Osteocyte (in vitro differentiated cells): ENCODE results near the gene STRN4. TPM values are rescaled to one million over a fixed set of nuclear protein-coding genes. Genes with fewer than 3 reads are reported as not detected.

ENCODE experiments used
- DNase-seq: peaks from one replicate; pipeline ENCODE4 v3.0.0; 2021; ENCODE audit warnings: mixed read lengths; ENCODE audit not compliant: unreplicated experiment; ENCODE audit errors: extremely low spot score
- H3K27ac Mint-ChIP-seq: one replicate; pipeline ENCODE4 v1.8.0; 2021; ENCODE audit warnings: mild to moderate bottlenecking, mixed read lengths; ENCODE audit not compliant: unreplicated experiment
- H3K27me3 Mint-ChIP-seq: one replicate; pipeline ENCODE4 v1.8.0; 2021; ENCODE audit warnings: mixed read lengths; ENCODE audit not compliant: unreplicated experiment
- H3K36me3 Mint-ChIP-seq: one replicate; pipeline ENCODE4 v1.8.0; 2021; ENCODE audit warnings: mixed read lengths; ENCODE audit not compliant: unreplicated experiment
- H3K4me1 Mint-ChIP-seq: one replicate; pipeline ENCODE4 v1.8.0; 2021; ENCODE audit warnings: mixed read lengths; ENCODE audit not compliant: unreplicated experiment
- H3K4me3 Mint-ChIP-seq: one replicate; pipeline ENCODE4 v1.8.0; 2021; ENCODE audit warnings: mild to moderate bottlenecking, moderate library complexity, mixed read lengths; ENCODE audit not compliant: unreplicated experiment
- H3K9me3 Mint-ChIP-seq: one replicate; pipeline ENCODE4 v1.8.0; 2021; ENCODE audit warnings: mixed read lengths; ENCODE audit not compliant: unreplicated experiment
- long read RNA-seq: library from polyadenylated mRNA; unstranded; transcript quantifications from one replicate; pipeline ENCODE4 v2.0.0, GENCODE V29; 2021
- total RNA-seq: library from RNA; stranded (reverse); gene quantifications from 2 replicates; pipeline ENCODE4 v1.2.1, GENCODE V29; 2021
- TF ChIP-seq, protein P1 (sequence below): fragments of 200-600 bp; sonication (generic); IDR thresholded peaks from 2 replicates; pipeline ENCODE4 v1.5.0; 2021; ENCODE audit warnings: antibody characterized with exemption, mild to moderate bottlenecking, moderate library complexity

Gene STRN4, protein sequence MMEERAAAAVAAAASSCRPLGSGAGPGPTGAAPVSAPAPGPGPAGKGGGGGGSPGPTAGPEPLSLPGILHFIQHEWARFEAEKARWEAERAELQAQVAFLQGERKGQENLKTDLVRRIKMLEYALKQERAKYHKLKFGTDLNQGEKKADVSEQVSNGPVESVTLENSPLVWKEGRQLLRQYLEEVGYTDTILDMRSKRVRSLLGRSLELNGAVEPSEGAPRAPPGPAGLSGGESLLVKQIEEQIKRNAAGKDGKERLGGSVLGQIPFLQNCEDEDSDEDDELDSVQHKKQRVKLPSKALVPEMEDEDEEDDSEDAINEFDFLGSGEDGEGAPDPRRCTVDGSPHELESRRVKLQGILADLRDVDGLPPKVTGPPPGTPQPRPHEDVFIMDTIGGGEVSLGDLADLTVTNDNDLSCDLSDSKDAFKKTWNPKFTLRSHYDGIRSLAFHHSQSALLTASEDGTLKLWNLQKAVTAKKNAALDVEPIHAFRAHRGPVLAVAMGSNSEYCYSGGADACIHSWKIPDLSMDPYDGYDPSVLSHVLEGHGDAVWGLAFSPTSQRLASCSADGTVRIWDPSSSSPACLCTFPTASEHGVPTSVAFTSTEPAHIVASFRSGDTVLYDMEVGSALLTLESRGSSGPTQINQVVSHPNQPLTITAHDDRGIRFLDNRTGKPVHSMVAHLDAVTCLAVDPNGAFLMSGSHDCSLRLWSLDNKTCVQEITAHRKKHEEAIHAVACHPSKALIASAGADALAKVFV
- total RNA-seq, result 87.1 and 93.5 TPM in 2 replicates
- long read RNA-seq, partial matches to known transcripts, result 2 of 3 reads
- long read RNA-seq, other reads (novel, unspliced or antisense), result 0 of 3 reads

DNA sequence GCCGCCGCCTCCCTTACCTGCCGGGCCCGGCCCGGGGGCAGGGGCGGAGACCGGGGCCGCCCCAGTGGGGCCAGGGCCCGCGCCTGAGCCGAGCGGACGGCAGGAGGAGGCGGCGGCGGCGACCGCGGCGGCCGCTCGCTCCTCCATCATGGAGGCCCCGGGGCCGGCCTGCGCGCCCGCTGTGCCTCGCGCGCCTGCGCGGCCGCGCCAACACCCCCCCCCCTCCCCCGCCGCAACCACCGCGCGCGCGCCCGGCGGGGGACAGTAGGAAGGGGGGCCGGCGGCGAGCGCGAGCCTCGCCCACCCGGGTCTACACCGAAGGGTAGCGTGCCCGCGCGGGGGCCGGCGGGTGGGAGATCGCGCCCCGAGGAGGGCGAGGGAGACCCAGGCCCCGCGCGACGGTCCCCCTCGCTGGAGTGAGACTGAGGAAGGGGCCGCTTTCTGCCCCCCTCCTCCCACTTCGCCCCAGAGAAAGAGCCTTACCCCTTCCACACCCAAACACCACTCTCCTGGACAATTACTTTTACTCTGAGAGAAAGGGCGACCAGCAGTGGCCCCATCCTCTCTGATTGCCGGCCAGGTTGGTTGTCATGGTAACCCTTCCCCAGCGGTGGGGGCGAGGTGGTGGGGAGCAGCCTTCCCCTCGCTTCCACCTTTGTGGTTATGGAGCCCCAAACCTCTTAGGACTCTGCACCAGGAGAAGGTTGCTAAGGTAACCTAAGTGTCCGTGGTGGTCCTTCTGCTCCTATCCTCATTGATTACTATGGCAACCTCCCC, at the start of gene STRN4:
STRN4 (minus strand) TSS at position 170 of the 777 bp plus-strand sequence; CDS start at position 150, 20 bp downstream.
- no peaks in the 10 kb centered on the region for H3K27me3 Mint-ChIP-seq
- H3K4me3 Mint-ChIP-seq, result peak within 1 kb of the TSS; percentile 98
- TF ChIP-seq, protein P1, sequence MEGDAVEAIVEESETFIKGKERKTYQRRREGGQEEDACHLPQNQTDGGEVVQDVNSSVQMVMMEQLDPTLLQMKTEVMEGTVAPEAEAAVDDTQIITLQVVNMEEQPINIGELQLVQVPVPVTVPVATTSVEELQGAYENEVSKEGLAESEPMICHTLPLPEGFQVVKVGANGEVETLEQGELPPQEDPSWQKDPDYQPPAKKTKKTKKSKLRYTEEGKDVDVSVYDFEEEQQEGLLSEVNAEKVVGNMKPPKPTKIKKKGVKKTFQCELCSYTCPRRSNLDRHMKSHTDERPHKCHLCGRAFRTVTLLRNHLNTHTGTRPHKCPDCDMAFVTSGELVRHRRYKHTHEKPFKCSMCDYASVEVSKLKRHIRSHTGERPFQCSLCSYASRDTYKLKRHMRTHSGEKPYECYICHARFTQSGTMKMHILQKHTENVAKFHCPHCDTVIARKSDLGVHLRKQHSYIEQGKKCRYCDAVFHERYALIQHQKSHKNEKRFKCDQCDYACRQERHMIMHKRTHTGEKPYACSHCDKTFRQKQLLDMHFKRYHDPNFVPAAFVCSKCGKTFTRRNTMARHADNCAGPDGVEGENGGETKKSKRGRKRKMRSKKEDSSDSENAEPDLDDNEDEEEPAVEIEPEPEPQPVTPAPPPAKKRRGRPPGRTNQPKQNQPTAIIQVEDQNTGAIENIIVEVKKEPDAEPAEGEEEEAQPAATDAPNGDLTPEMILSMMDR, result no peak
- peaks cover 25% of the 10 kb centered on the region for H3K4me1 Mint-ChIP-seq
- peaks cover 7% of the 10 kb centered on the region for H3K36me3 Mint-ChIP-seq
- H3K27ac Mint-ChIP-seq, result peak within 1 kb of the TSS; percentile 78
- no peaks in the 10 kb centered on the region for H3K9me3 Mint-ChIP-seq
- DNase-seq, result no peak

DNA sequence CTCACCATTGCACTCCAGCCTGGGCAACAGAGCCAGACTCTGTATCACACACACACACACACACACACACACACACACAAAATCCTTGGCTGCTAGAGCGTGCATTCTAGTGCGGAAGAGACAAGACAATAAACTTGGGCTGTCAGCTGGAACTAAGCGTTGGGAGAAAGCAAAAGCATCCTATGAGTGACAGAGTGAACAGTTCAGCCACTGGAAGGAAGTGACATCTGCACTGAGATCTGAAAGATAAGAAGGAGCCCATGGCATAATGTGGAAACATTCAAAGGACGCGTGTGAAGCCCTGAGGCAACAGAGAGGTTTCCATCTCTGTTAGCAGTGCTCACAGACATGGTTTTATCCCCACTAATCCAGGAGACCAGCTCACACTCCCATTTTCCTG, 45.7 kb upstream of the STRN4 start:
- DNase-seq, result no peak
- Mint-ChIP-seq H3K9me3 (no peaks in the 10 kb centered on the region), H3K27me3 (no peaks in the 10 kb centered on the region), H3K36me3 (peaks cover 2% of the 10 kb centered on the region), H3K27ac (no peak overlapping the region), H3K4me1 (peaks cover 33% of the 10 kb centered on the region), H3K4me3 (no peak overlapping the region)
- TF ChIP-seq, protein P1, result no peak

DNA sequence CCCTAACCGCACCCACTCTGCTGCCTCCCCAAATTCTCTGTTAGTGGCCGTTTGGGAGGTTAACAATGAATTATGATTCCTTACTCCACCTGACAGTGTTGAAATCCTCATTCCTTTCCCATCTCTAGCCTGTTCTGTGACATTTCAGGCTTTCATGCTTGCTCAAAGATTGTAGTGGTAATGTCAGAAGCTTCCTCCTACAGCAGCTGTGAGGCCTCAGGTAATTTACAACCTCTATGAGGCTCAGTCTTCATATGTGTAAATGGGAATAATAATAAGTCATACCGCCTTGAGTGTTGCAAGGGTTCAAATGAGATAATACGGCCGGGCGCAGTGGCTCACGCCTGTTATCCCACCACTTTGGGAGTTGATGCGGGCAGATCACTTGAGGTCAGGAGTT, 43.1 kb upstream of the STRN4 start:
- Mint-ChIP-seq H3K27me3 (no peaks in the 10 kb centered on the region), H3K27ac (no peak overlapping the region), H3K9me3 (no peaks in the 10 kb centered on the region), H3K36me3 (peaks cover 11% of the 10 kb centered on the region), H3K4me1 (peaks cover 40% of the 10 kb centered on the region), H3K4me3 (no peak overlapping the region)
- TF ChIP-seq, protein P1, result no peak
- no peak for DNase-seq

DNA sequence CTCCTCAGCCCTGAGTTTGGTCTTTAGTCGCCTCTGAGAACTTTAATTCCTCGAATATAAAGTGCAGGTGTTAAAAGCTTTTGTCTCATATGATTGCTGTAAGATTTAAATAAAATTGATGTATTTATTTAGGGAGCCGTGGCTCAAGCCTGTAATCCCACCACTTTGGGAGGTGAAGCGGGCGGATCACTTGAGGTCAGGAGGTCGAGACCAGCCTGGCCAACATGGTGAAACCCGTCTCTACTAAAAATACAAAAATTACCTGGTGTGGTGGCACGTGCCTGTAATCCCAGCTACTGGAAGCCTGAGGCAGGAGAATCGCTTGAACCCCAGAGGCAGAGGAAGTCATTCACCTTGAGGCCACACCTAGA, 42.7 kb upstream of the STRN4 start:
- Mint-ChIP-seq H3K27me3 (no peaks in the 10 kb centered on the region), H3K4me3 (no peak overlapping the region), H3K9me3 (no peaks in the 10 kb centered on the region), H3K27ac (no peak overlapping the region), H3K4me1 (peaks cover 44% of the 10 kb centered on the region), H3K36me3 (peaks cover 11% of the 10 kb centered on the region)
- DNase-seq, result no peak
- TF ChIP-seq, protein P1, result no peak
